ENCODE measurements around the gene TUFT1. TPM values are rescaled to one million over a fixed set of nuclear protein-coding genes. Genes with fewer than 3 reads are reported as not detected.

The TUFT1 gene
- total and polyA plus RNA-seq, 2 of the 8 experiments (the other 6 are each of a cell fraction or from before 2014, with no cell fraction given): 7.3 to 10.4 TPM

DNA sequence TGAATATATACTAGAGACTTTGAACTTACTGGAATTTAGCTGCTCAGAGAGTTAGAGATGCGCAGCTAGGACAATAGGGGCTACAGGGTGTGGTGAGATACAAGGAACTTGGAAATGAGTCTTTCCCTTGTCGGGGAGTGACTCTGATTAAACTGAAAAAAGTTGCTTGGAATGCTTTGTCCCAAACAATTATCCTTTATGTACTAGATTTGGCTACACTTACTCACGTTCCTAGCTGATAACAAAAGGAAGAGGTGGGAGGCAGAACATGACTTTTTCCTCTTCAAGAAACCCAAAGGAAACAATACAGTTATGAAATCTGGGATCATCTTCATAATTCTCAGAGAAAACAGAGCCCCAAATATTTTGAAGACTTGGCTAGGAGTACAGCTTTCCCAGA lies 35.9 kb upstream of the TUFT1 start (continued):
- no peak for TF ChIP-seq NANOG (IDR thresholded peaks at IDR 0.05; ENCODE audit: insufficient read depth, low read depth, low read length, poor library complexity, severe bottlenecking)
